HCT116 (cell line): Measurements from ENCODE around the gene SLC24A3. TPM values are rescaled to one million over a fixed set of nuclear protein-coding genes. Genes with fewer than 3 reads are reported as not detected.
"Not testable (repeated sequence)": the region's sequence is repeated elsewhere in the genome, so short reads cannot be mapped to it uniquely, and the experiment has no call there.

Experiments
- ATAC-seq: fragments of 200-7000 bp; cut with Tn5 transposase; 2 replicates; pipeline ENCODE4 v1.9.1; 2020; ENCODE audit warnings: mild to moderate bottlenecking, moderate library complexity
- BruUV-seq: library from RNA; stranded (reverse); fragments of 400-500 nt; replicated peaks from 2 replicates; lab custom pipeline; 2021; lab: Mats Ljungman, UMichigan
- CTCF ChIA-PET: fragments of 300-600 bp; sonication (Branson Sonifier 250); formaldehyde crosslinking; loops from one replicate; lab custom pipeline; 2021; ENCODE audit warnings: antibody characterized with exemption; lab: Charles Lee
- POLR2A ChIA-PET: fragments of 300-600, 350-600 bp; sonication (Branson Sonifier 250); formaldehyde crosslinking; loops from one replicate; lab custom pipeline; 2021; ENCODE audit warnings: antibody characterized with exemption; lab: Charles Lee
- RAD21 ChIA-PET, 2 experiments: fragments of 300-600 bp; sonication (Branson Sonifier 250); formaldehyde crosslinking; loops; one replicate each; lab custom pipeline; 2023; ENCODE audit warnings: low total read pairs in 2 of 2; ENCODE audit not compliant: uncharacterized antibody in 2 of 2, unreplicated experiment in 2 of 2, low non-redundant PET in 1 of 2; lab: Charles Lee
- DNase-seq: peaks from one replicate; pipeline ENCODE4 v3.0.0-alpha.2; 2010; ENCODE audit warnings: low read depth, low spot score
- H2AFZ ChIP-seq: fragments of 200-600 bp; shearing (Covaris generic), sonication (generic); 2 replicates; pipeline ENCODE4 v1.6.1; 2017; ENCODE audit warnings: low read depth, mixed run types, mixed read lengths, antibody characterized with exemption, low read length; ENCODE audit not compliant: poor library complexity, severe bottlenecking
- H3K27ac ChIP-seq: 2 replicates; pipeline ENCODE4 v1.5.1; 2012; ENCODE audit warnings: low read depth, low read length
- H3K27me3 ChIP-seq: fragments of 200-600 bp; sonication (generic); 2 replicates; pipeline ENCODE4 v1.6.1; 2016; ENCODE audit warnings: mixed run types, low read length, mixed read lengths; ENCODE audit not compliant: insufficient read depth
- H3K36me3 ChIP-seq, 2 experiments: fragments of 200-500 bp in 1 of 2; fragments of 200-600 bp in 1 of 2; sonication (Bioruptor generic) in 1 of 2; sonication (generic) in 1 of 2; 2 replicates each; pipeline versions ENCODE4 v1.5.1 to v1.6.1; 2014 to 2016; ENCODE audit warnings: low read length in 2 of 2, inconsistent platforms in 1 of 2, mixed read lengths in 1 of 2, mixed run types in 1 of 2; ENCODE audit not compliant: insufficient read depth in 2 of 2, control insufficient read depth in 1 of 2
- H3K4me1 ChIP-seq, 2 experiments: fragments of 200-600 bp in 1 of 2; sonication (generic) in 1 of 2; 2 replicates each; pipeline versions ENCODE4 v1.5.1 to v1.6.1; 2012 to 2017; ENCODE audit warnings: low read length in 2 of 2, inconsistent platforms in 1 of 2, mild to moderate bottlenecking in 1 of 2, mixed read lengths in 1 of 2, mixed run types in 1 of 2, moderate library complexity in 1 of 2; ENCODE audit not compliant: insufficient read depth in 2 of 2, control insufficient read depth in 1 of 2
- H3K4me2 ChIP-seq: fragments of 200-600 bp; sonication (generic); 2 replicates; pipeline ENCODE4 v1.6.1; 2017; ENCODE audit warnings: mixed run types, low read length, mixed read lengths
- H3K4me3 ChIP-seq, 2 experiments: fragments of 200-600 bp in 1 of 2; sonication (generic) in 1 of 2; replicated peaks in 1 of 2; 2 replicates each; pipeline ENCODE4 v1.5.1; 2011 to 2016; ENCODE audit warnings: low read length in 2 of 2, control low read depth in 1 of 2, low read depth in 1 of 2, mild to moderate bottlenecking in 1 of 2, mixed read lengths in 1 of 2, mixed run types in 1 of 2
- H3K79me2 ChIP-seq: fragments of 200-600 bp; sonication (generic); 2 replicates; pipeline ENCODE4 v1.6.1; 2017; ENCODE audit warnings: mild to moderate bottlenecking, mixed run types, low read length, moderate library complexity, mixed read lengths; ENCODE audit not compliant: insufficient read depth
- H3K9ac ChIP-seq: fragments of 200-600 bp; sonication (generic); 2 replicates; pipeline ENCODE4 v1.6.1; 2016; ENCODE audit warnings: low read length, mixed read lengths
- H3K9me2 ChIP-seq: fragments of 200-600 bp; sonication (generic), shearing (Covaris generic); 2 replicates; pipeline ENCODE4 v1.6.1; 2017; ENCODE audit warnings: mixed run types, mild to moderate bottlenecking, moderate library complexity; ENCODE audit not compliant: insufficient read depth
- H3K9me3 ChIP-seq, 2 experiments: fragments of 200-500 bp in 1 of 2; fragments of 200-600 bp in 1 of 2; sonication (Bioruptor generic) in 1 of 2; sonication (generic) in 1 of 2; 2 replicates each; pipeline ENCODE4 v1.6.1; 2014 to 2017; ENCODE audit warnings: low read length in 2 of 2, mixed read lengths in 2 of 2, inconsistent platforms in 1 of 2, low read depth in 1 of 2, mild to moderate bottlenecking in 1 of 2, mixed run types in 1 of 2, moderate library complexity in 1 of 2; ENCODE audit not compliant: control insufficient read depth in 1 of 2, insufficient read depth in 1 of 2
- H4K20me1 ChIP-seq: fragments of 200-600 bp; sonication (generic), shearing (Covaris generic); 2 replicates; pipeline ENCODE4 v1.6.1; 2017; ENCODE audit warnings: mixed run types, mild to moderate bottlenecking, moderate library complexity; ENCODE audit not compliant: insufficient read depth
- CEBPB ChIP-seq: IDR thresholded peaks from 2 replicates; pipeline ENCODE4 v1.6.1; 2012; ENCODE audit warnings: low read depth
- EGR1 ChIP-seq: IDR thresholded peaks from 2 replicates; pipeline ENCODE4 v1.6.1; 2012; ENCODE audit warnings: low read depth
- ELF1 ChIP-seq: IDR thresholded peaks from 2 replicates; pipeline ENCODE4 v1.6.1; 2012; ENCODE audit warnings: low read depth, borderline replicate concordance
- EZH2 ChIP-seq: fragments of 200-600 bp; sonication (generic); IDR thresholded peaks from 2 replicates; pipeline ENCODE4 v1.6.1; 2017; ENCODE audit warnings: antibody characterized with exemption, mixed run types
- EZH2phosphoT487 ChIP-seq: fragments of 200-600 bp; IDR thresholded peaks from 2 replicates; pipeline ENCODE4 v1.6.1; 2018; ENCODE audit warnings: antibody characterized with exemption, borderline replicate concordance
- JUND ChIP-seq: IDR thresholded peaks from 2 replicates; pipeline ENCODE4 v1.6.1; 2012
- POLR2A ChIP-seq: IDR thresholded peaks from 2 replicates; pipeline ENCODE4 v1.7.0; 2011; ENCODE audit warnings: borderline replicate concordance; ENCODE audit not compliant: insufficient read depth, insufficient read length; ENCODE audit errors: extremely low read depth
- POLR2AphosphoS5 ChIP-seq: IDR thresholded peaks from 2 replicates; pipeline ENCODE4 v1.6.1; 2011; ENCODE audit warnings: mild to moderate bottlenecking, low read depth, low read length, moderate library complexity
- RAD21 ChIP-seq: IDR thresholded peaks from 2 replicates; pipeline ENCODE4 v1.6.1; 2012; ENCODE audit warnings: low read depth, mild to moderate bottlenecking
- REST ChIP-seq: IDR thresholded peaks from 2 replicates; pipeline ENCODE4 v1.6.1; 2012; ENCODE audit warnings: low read depth
- SIN3A ChIP-seq: IDR thresholded peaks from 2 replicates; pipeline ENCODE4 v1.6.1; 2012; ENCODE audit warnings: low read depth
- SP1 ChIP-seq: IDR thresholded peaks from 2 replicates; pipeline ENCODE4 v1.6.1; 2012; ENCODE audit warnings: low read depth
- TCF7L2 ChIP-seq: IDR thresholded peaks from 2 replicates; pipeline ENCODE4 v1.7.0; 2011; ENCODE audit warnings: borderline replicate concordance, inconsistent platforms; ENCODE audit not compliant: insufficient read depth, insufficient read length; ENCODE audit errors: extremely low read depth
- ZBTB33 ChIP-seq: IDR thresholded peaks from 2 replicates; pipeline ENCODE4 v1.6.1; 2011; ENCODE audit warnings: mild to moderate bottlenecking, low read length, moderate library complexity; ENCODE audit not compliant: insufficient replicate concordance; ENCODE audit errors: extremely low read depth
- ZFX ChIP-seq: fragments of 450-650 bp; IDR thresholded peaks from 2 replicates; pipeline ENCODE4 v1.6.1; 2017
- intact Hi-C: fragments of 100-400 bp; cut with micrococcal nuclease; formaldehyde crosslinking; loops from 2 replicates; pipeline ENCODE4 v1.10.0; 2022
- total RNA-seq: library from RNA; stranded (reverse); gene quantifications from one replicate; pipeline ENCODE4 v1.2.1, GENCODE V29; 2021; ENCODE audit not compliant: unreplicated experiment
- TF ChIP-seq, protein P1 (sequence below): IDR thresholded peaks from 2 replicates; pipeline ENCODE4 v1.6.1; 2012

The SLC24A3 gene
- total RNA-seq, 1 experiment from 2014 or later: not detected

DNA sequence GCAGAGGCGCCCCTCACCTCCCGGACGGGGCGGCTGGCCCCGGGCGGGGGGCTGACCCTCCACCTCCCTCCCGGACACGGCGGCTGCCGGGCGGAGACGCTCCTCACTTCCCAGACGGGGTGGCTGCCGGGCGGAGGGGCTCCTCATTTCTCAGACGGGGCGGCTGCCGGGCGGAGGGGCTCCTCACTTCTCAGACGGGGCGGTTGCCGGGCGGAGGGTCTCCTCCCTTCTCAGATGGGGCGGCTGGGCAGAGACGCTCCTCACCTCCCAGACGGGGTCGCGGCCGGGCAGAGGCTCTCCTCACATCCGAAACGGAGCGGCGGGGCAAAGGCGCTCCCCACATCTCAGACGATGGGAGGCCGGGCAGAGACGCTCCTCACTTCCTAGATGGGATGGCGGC lies 466.1 kb downstream of the SLC24A3 start:
- H3K4me2 ChIP-seq, H3K4me3 ChIP-seq, H3K27ac ChIP-seq, H3K9me2 ChIP-seq, H3K9ac ChIP-seq, H3K4me1 ChIP-seq, BruUV-seq, H3K36me3 ChIP-seq, POLR2A ChIA-PET, H3K27me3 ChIP-seq, H3K79me2 ChIP-seq, H2AFZ ChIP-seq, H3K9me3 ChIP-seq, ATAC-seq, H4K20me1 ChIP-seq, CTCF ChIA-PET, RAD21 ChIA-PET, intact Hi-C loops, DNase-seq: not testable (repeated sequence)

GRCh38 chr20:19679900-19680495 lies 467.6 kb downstream of the SLC24A3 start:
- intact Hi-C loops: no loop called here
- Histone ChIP-seq H3K9me3 (no peaks in the 10 kb centered on the region), H3K4me3 (no peak overlapping the region), H3K9me2 (no peaks in the 10 kb centered on the region), H3K4me1 (no peaks in the 10 kb centered on the region), H3K27me3 (0 out of 2 replicates have a peak, but pooled peaks cover 5% of the 10 kb centered on the region), H4K20me1 (no peaks in the 10 kb centered on the region), H2AFZ (no peak overlapping the region), H3K4me2 (no peak overlapping the region), H3K27ac (no peak overlapping the region), H3K9ac (no peak overlapping the region), H3K79me2 (no peaks in the 10 kb centered on the region), H3K36me3 (no peaks in the 10 kb centered on the region)
- no peak for ATAC-seq
- ChIA-PET RAD21 (no interaction called here), POLR2A (no interaction called here), CTCF (no interaction called here)
- DNase-seq: no peak
- no TSS peak for BruUV-seq
- TF ChIP-seq SP1: no peak
- TF ChIP-seq TCF7L2: no peak
- TF ChIP-seq, protein P1, sequence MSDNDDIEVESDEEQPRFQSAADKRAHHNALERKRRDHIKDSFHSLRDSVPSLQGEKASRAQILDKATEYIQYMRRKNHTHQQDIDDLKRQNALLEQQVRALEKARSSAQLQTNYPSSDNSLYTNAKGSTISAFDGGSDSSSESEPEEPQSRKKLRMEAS: no peak
- TF ChIP-seq EZH2: no peak
- no peak for TF ChIP-seq EZH2phosphoT487
- no peak for TF ChIP-seq RAD21
- TF ChIP-seq JUND: no peak
- no peak for TF ChIP-seq CEBPB
- no peak for TF ChIP-seq REST
- no peak for TF ChIP-seq ELF1
- no peak for TF ChIP-seq SIN3A
- TF ChIP-seq ZBTB33: no peak
- no peak for TF ChIP-seq POLR2AphosphoS5
- TF ChIP-seq POLR2A: no peak
- no peak for TF ChIP-seq ZFX
- TF ChIP-seq EGR1: no peak
